ENCODE results near the gene TSC2.

DNA sequence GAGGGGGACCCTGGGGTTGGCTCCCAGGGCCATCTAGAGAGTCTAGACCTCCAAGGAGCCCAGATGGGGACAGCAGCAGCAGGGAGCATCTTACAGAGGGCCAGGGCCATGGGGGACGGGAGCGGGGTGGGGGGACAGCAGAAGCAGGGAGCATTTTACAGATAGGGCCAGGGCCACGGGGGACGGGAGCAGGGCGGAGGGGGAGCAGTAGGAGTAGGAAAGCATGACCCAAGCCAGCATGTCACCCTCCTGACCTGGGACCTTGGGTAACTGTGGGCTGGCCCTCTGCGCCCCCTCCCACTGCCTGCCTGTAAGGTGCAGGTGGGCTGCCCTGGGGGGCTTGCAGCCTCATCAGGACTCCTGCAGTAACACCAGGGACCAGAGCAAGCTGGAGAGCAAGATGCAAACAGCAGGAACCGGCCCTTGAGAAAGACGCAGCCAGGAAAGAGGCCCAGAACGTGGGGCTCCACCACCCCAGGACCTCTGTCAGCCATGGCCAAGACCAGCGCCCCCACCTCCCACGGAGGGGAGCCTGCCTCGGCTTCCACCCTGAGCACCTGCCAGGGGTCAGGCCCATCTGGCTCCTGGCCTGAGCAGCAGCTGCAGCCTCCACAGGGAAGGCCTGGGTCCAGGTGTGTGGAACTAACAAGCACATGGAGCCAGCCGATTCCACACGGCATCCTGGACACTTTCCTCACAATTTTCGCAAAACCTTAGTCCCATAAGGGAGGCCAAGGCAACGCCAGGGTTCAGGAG is 40.5 kb upstream of the TSC2 start:
- TF ChIP-seq, protein P1, sequence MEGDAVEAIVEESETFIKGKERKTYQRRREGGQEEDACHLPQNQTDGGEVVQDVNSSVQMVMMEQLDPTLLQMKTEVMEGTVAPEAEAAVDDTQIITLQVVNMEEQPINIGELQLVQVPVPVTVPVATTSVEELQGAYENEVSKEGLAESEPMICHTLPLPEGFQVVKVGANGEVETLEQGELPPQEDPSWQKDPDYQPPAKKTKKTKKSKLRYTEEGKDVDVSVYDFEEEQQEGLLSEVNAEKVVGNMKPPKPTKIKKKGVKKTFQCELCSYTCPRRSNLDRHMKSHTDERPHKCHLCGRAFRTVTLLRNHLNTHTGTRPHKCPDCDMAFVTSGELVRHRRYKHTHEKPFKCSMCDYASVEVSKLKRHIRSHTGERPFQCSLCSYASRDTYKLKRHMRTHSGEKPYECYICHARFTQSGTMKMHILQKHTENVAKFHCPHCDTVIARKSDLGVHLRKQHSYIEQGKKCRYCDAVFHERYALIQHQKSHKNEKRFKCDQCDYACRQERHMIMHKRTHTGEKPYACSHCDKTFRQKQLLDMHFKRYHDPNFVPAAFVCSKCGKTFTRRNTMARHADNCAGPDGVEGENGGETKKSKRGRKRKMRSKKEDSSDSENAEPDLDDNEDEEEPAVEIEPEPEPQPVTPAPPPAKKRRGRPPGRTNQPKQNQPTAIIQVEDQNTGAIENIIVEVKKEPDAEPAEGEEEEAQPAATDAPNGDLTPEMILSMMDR (IDR thresholded peaks at IDR 0.05): no peak
- TF ChIP-seq POLR2AphosphoS5 (IDR thresholded peaks at IDR 0.05): no peak

All from transverse colon (tissue), 4 donors.